IMR-90 (cell line): Measurements from ENCODE around the gene ERC2.

Experiments
- BHLHE40 ChIP-seq: fragments of 150-350 bp; IDR thresholded peaks from 2 replicates; pipeline ENCODE4 v1.6.1; 2016; ENCODE audit warnings: mild to moderate bottlenecking, low read depth, low read length
- CEBPB ChIP-seq: IDR thresholded peaks from 2 replicates; pipeline ENCODE4 v1.6.1; 2012; ENCODE audit warnings: low read depth, low read length, improper control_type of control experiment
- CHD1 ChIP-seq: IDR thresholded peaks from 2 replicates; pipeline ENCODE4 v1.6.1; 2012; ENCODE audit warnings: low read depth, low read length, improper control_type of control experiment
- ELK1 ChIP-seq: fragments of 150-350 bp; IDR thresholded peaks from 2 replicates; pipeline ENCODE4 v1.6.1; 2016; ENCODE audit warnings: low read depth, mild to moderate bottlenecking, low read length, moderate library complexity, borderline replicate concordance
- FOS ChIP-seq: fragments of 150-350 bp; IDR thresholded peaks from 2 replicates; pipeline ENCODE4 v1.6.1; 2016; ENCODE audit warnings: low read depth, low read length
- MAFK ChIP-seq: IDR thresholded peaks from 2 replicates; pipeline ENCODE4 v1.6.1; 2012; ENCODE audit warnings: low read depth, low read length, improper control_type of control experiment
- MXI1 ChIP-seq: IDR thresholded peaks from 2 replicates; pipeline ENCODE4 v1.6.1; 2012; ENCODE audit warnings: low read depth, mild to moderate bottlenecking, low read length, moderate library complexity, borderline replicate concordance
- POLR2A ChIP-seq: IDR thresholded peaks from 2 replicates; pipeline ENCODE4 v1.6.1; 2012; ENCODE audit warnings: mild to moderate bottlenecking, low read depth, low read length
- RAD21 ChIP-seq: IDR thresholded peaks from 2 replicates; pipeline ENCODE4 v1.6.1; 2012; ENCODE audit warnings: low read length, improper control_type of control experiment
- RCOR1 ChIP-seq: IDR thresholded peaks from 2 replicates; pipeline ENCODE4 v1.6.1; 2012; ENCODE audit warnings: mild to moderate bottlenecking, low read length, improper control_type of control experiment; ENCODE audit not compliant: insufficient replicate concordance
- RFX5 ChIP-seq: IDR thresholded peaks from 2 replicates; pipeline ENCODE4 v1.8.0; 2012; ENCODE audit warnings: low read depth, mild to moderate bottlenecking, low read length, moderate library complexity
- SMC3 ChIP-seq: fragments of 150-350 bp; IDR thresholded peaks from 2 replicates; pipeline ENCODE4 v1.6.1; 2016; ENCODE audit warnings: low read depth, mild to moderate bottlenecking, antibody characterized with exemption, low read length, moderate library complexity
- USF2 ChIP-seq: fragments of 150-350 bp; IDR thresholded peaks from 2 replicates; pipeline ENCODE4 v1.6.1; 2017; ENCODE audit warnings: mild to moderate bottlenecking, antibody characterized with exemption, low read length, low read depth
- TF ChIP-seq, protein P1 (sequence below): conservative IDR thresholded peaks from 2 replicates; pipeline ENCODE4 v1.5.1; 2012; ENCODE audit warnings: mild to moderate bottlenecking, low read depth, low read length, improper control_type of control experiment

GRCh38 chr3:55633333-55633732 lies 834.9 kb downstream of the ERC2 start:
- TF ChIP-seq, protein P1, sequence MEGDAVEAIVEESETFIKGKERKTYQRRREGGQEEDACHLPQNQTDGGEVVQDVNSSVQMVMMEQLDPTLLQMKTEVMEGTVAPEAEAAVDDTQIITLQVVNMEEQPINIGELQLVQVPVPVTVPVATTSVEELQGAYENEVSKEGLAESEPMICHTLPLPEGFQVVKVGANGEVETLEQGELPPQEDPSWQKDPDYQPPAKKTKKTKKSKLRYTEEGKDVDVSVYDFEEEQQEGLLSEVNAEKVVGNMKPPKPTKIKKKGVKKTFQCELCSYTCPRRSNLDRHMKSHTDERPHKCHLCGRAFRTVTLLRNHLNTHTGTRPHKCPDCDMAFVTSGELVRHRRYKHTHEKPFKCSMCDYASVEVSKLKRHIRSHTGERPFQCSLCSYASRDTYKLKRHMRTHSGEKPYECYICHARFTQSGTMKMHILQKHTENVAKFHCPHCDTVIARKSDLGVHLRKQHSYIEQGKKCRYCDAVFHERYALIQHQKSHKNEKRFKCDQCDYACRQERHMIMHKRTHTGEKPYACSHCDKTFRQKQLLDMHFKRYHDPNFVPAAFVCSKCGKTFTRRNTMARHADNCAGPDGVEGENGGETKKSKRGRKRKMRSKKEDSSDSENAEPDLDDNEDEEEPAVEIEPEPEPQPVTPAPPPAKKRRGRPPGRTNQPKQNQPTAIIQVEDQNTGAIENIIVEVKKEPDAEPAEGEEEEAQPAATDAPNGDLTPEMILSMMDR = no peak
- TF ChIP-seq CHD1 (no peak), RFX5 (no peak), POLR2A (no peak), FOS (no peak), RCOR1 (no peak), MAFK (no peak), MXI1 (no peak), USF2 (no peak), ELK1 (no peak), BHLHE40 (no peak), RAD21 (no peak), CEBPB (no peak), SMC3 (no peak)
